NCI-H2171 (cell line): Measurements from ENCODE around the gene SAT2.

ENCODE experiments used
- DNase-seq: peaks from one replicate; lab custom pipeline; 2025; lab: John Stamatoyannopoulos, UW

The SAT2 gene

DNA sequence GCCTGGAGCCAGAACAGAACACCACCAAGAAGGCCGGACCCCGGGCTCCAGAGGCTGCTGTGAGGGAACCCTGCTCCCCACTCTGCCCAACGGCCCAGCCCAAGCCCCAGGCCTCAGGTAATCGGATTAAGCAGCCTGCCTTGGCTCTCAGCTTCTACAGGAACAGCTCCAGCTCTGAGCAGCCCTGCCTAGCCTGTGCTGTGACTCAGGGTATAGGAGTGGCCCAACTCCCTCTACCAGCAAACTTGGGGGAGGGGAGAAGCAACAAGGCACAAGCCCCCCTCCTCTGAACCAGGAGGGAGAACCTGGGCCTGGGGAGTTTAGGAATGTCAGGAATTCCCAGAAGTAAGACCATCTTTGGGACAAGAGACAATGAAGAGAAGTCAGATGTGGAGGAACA lies 36.9 kb downstream of the SAT2 start:
- no peak for DNase-seq

DNA sequence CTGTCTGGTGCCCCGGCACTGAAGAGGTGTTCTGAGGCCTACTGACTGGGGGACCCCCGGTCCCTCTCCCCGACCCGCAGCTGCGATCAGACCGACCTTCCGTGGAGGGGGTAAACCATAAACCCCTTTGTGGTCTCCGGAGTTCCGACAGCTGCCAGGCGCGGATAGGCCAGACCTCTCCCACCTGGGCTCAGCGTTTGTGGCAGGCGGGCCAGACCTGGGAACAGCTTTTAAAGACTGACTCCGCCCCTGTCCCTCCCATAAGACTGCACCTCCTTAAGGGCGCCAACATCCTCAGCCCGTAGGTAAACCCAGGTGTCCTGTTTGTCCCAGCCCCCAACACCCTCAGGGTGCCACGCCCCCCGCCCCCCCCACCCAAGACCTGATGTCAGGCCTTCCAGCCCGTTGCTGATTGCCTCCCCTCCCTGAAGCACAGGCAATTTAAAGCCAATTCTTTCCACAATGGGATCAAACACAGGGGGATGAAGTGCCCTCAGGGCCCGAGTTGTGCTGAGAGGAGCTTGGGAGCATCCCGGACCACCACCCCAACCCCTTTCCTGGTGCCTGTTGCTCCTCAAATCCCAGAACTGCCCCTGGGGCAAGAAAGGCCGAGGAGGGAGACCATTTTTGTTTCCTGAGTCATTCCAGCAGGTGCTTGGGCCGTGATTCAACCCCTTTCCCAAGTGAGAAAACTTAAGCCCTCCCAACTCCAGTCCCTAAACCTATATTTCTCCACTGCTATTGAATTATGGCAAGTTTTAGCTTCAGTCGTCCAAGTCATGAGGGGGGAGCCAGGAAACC lies 37.5 kb downstream of the SAT2 start, which contains the start of gene SOX15:
Gene SOX15 (minus strand): TSS at position 204 of the 801 bp plus-strand sequence. CDS start 418 bp downstream, outside the sequence.
- peak; percentile 17 for DNase-seq

DNA sequence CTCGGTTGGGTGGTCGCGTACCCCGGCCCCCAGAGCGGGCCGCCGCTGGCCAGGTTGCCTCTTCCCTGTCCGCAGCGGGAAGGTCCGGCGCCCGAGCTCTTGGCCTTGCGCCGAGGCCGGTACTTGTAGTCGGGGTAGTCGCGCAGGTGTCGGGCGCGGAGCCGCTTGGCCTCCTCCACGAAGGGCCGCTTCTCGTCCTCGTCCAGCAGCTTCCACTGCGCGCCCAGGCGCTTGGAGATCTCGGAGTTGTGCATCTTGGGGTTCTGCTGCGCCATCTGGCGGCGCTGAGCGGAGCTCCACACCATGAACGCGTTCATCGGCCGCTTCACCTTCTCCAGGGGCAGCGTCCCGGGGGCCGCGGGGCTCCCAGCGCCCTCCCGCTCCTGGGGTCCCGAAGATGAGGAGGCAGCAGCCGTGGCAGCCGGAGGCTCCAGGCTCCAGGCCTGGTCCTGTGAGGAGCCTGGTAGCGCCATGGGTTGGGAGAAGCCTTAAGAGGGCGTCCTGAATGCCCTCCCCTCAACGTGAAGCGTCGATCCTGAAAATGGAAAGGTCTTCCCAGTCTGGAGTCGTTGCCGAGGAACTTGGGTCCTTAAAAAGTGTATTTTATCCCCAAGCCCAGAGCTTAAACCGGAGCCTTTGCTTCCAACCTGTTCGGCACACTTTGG lies 38.3 kb downstream of the SAT2 start:
- peak; percentile 67 for DNase-seq

DNA sequence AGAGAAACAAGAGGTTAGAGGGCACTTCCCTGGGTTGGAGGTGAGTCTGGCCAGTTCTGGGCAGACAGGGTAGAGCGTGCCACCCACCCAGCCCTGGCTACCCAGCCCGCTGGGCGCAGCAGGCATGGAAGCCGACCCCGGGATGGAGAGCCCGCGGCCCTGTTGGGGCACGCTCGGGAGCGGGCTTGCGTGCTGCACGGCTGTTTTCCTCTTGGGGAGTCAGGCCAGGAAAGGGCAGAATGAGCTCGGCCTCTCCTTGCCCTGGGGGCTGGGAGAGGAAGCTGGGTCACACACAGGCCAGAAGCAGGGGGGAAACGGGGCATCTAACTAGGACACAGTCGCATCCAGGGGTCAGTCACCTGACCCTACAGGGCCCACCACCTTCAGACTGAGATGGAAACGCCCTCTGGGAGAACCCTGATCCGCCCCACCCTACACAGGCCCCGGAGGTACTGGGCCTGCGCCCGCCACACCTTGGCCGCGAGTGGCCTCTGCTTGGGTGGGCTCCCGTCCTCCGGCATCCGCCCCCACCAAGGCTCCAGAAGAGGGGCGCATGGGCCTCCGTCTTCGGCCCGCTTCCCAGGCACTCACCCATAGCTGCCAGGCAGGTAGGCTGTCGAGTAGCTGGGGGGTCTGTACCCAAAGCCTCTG lies 38.9 kb downstream of the SAT2 start:
- DNase-seq, result no peak

DNA sequence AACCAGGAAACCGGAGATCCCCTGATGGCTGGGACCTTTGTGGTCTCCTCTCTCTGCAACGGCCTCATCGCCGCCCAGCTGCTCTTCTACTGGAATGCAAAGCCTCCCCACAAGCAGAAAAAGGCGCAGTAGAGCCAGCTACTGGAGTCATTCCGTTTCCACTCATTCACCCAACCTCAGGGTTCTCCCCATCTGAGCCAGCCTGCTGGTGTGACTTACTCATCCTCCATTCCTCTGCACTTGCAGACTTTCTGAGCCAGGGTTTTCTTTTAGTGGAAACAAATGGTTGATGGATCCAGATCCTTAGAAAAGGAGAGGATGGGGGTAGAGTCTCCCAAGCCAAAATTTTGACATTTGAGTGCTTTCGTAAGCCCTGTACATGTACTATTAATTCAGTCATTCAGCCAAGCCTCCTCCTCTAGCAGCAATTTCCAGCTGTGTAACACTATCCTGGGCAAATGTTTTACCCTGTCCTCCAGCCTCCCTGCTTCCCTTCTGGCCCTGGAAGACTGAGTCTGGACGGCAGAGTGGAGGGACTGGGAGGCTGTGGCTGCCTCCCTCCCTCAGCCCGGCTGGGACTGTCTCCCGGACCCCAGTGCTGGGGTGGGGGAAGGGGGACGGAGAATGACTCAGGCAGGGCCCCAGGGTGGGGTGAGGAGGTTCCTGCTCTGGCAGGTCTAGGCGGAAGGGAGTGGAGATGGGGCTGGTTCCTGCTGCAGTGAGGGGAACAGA lies 40.0 kb downstream of the SAT2 start:
- DNase-seq, result no peak

DNA sequence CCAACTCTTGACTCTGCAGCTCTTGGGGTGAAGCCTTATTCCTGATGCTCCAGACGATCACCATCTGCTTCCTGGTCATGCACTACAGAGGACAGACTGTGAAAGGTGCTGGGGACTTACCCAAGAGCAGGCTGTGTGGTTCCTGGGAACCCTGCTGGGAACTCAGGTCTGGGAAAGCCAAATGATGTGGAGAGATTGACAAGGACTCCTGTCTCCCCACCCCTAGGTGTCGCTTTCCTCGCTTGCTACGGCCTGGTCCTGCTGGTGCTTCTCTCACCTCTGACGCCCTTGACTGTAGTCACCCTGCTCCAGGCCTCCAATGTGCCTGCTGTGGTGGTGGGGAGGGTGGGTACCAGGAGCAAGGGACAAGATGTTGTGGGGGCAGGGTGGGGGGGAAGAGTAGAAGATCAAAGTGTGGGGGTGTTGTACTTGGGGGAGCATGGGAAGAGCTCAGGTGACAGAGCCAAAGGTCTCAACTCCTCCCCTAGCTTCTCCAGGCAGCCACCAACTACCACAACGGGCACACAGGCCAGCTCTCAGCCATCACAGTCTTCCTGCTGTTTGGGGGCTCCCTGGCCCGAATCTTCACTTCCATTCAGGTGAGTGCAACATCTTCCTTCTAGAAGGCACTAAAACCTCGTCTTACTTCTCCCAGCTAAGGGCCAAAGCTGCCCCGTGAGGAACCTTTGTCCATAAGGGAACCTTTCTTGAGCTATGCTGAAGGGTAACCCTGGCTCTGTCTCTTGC lies 40.8 kb downstream of the SAT2 start:
- DNase-seq, result no peak

DNA sequence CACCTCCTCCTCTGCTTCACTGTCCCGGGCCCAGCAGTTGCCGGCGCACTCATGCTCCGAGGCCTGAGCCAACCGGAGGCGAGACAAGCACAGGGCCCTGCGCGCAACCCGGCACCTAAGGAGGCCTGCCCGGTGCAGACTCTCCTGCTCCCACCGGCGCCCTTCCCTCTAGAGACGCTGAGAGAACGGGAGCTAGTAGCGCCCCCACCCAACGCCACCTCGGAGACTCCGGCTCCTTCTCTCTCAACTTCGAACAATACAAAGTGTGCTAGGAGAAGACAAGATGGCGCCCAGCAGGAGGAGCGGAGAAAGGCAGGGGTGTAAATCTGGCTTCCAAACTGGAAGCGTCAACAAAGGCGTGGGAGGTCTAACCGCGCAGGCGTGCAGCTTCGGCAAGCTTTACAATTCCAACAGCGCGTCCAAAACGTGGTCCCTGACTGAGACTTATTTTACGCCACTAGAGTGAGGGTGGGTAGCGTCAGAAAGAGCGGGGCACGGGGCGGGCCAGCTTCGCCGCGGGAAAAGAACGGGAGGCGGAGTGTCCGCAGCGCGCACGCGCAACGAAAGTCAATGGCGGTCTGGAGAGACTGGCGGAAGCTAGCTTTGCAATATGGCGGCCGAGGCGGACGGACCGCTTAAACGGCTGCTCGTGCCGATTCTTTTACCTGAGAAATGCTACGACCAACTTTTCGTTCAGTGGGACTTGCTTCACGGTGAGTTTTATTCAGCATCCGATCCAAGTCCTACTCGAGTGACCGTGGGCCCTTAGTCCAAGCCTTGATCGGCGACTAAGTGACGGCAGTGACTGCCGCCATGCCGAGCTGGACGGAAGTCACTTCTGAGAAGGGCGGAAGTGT lies 44.1 kb downstream of the SAT2 start, which contains the start of gene MPDU1:
Gene MPDU1 (plus strand): TSS at position 600 of the 857 bp plus-strand sequence. CDS start 11 bp downstream, at position 611.
- DNase-seq, result peak; percentile 95

DNA sequence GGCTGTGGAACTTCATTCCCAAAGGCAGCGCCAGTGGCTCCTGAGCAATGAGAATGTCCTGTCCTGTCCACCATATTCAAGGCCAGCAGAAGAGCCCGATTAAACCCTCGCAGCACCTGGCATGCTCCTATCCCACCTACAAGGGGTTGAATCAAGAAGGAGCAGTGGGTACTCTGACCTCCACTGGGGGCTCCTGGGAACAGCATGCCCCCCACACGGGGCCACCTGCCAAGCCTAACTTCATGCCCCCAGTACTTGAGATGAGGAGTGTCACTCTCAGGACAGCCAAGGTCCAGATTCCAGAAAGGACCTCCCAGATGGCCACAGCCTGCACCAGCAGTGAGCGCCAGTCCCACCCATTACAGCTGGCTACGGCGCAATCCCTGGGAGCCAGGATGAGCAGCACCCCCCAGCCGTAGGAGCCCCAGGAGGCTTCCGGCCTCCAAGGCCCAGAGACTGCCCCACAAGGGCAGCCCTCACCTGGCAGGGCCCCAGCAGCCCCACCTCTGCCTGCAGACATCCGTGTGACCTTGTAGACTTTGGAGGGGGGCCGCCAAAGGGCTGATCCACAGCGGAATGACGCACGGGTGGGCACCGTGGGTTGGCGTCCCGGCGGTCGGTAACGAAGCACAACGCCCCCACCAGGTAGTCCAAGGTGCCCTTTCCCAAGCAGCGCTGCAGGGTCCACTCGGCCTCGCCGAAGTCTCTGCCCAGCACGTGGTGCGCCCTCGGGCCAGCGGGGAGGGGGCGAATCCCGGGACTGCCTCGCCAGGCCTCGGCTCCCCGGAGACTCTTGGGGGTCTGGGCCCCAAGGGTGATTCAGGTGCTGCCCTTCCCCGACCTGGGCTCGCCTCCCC lies 45.0 kb downstream of the SAT2 start:
- DNase-seq, result no peak

DNA sequence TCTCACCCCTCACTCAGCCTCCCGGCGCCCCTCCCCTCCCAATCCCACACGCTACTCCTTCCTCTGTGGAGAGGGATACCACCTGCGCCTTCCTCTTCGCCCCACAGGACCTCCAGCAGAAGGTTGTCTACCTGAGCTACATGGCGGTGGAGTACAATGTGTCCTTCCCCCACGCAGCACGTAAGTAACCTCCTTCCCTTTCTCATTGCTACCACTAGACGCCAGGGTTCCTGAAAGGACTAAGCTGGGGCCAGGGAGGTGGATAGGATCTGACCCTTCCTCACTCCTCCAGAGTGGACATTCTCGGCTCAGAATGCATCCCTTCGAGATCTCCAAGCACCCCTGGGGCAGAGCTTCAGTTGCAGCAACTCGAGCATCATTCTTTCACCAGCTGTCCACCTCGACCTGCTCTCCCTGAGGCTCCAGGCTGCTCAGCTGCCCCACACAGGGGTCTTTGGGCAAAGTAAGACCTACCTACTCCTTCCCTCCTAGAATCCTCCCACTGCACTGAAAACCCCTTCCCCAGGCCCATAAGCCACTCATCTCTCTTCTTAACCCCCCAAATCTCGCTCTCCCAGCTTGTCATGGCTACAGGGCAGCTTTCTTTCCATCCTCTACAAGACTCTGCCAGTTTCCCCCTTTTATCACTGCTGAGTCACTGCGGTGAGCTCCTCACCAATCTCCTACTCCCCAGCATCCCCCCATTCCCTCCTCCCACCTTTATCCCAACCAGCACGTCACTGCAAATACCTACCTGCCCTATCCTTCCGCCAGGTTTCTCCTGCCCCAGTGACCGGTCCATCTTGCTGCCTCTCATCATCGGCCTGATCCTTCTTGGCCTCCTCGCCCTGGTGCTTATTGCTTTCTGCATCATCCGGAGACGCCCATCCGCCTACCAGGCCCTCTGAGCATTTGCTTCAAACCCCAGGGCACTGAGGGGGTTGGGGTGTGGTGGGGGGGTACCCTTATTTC lies 46.7 kb downstream of the SAT2 start:
- no peak for DNase-seq

DNA sequence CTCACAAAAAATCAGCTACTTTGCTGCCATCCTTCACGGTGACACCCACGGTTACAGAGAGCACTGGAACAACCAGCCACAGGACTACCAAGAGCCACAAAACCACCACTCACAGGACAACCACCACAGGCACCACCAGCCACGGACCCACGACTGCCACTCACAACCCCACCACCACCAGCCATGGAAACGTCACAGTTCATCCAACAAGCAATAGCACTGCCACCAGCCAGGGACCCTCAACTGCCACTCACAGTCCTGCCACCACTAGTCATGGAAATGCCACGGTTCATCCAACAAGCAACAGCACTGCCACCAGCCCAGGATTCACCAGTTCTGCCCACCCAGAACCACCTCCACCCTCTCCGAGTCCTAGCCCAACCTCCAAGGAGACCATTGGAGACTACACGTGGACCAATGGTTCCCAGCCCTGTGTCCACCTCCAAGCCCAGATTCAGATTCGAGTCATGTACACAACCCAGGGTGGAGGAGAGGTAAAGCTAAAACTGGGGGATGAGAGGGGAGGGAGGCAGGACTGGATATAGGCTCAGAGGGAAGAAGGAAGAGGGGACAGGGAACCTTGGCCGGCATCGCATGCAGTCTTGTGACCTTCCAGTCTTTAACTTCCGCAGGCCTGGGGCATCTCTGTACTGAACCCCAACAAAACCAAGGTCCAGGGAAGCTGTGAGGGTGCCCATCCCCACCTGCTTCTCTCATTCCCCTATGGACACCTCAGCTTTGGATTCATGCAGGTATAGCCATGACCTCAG lies 47.6 kb downstream of the SAT2 start:
- DNase-seq, result no peak

DNA sequence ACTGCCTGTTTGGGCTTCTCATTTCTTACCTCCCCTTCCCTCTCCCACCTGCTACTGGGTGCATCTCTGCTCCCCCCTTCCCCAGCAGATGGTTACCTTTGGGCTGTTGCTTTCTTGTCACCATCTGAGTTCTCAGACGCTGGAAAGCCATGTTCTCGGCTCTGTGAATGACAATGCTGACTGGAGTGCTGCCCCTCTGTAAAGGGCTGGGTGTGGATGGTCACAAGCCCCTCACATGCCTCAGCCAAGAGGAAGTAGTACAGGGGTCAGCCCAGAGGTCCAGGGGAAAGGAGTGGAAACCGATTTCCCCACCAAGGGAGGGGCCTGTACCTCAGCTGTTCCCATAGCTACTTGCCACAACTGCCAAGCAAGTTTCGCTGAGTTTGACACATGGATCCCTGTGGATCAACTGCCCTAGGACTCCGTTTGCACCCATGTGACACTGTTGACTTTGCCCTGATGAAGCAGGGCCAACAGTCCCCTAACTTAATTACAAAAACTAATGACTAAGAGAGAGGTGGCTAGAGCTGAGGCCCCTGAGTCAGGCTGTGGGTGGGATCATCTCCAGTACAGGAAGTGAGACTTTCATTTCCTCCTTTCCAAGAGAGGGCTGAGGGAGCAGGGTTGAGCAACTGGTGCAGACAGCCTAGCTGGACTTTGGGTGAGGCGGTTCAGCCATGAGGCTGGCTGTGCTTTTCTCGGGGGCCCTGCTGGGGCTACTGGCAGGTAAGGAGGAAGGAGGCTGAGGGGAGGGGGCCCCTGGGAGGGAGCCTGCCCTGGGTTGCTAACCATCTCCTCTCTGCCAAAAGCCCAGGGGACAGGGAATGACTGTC lies 48.4 kb downstream of the SAT2 start, which contains the start of gene CD68:
Gene CD68 (plus strand): TSS at position 638 of the 833 bp plus-strand sequence. CDS start 40 bp downstream, at position 678.
- DNase-seq, result no peak

DNA sequence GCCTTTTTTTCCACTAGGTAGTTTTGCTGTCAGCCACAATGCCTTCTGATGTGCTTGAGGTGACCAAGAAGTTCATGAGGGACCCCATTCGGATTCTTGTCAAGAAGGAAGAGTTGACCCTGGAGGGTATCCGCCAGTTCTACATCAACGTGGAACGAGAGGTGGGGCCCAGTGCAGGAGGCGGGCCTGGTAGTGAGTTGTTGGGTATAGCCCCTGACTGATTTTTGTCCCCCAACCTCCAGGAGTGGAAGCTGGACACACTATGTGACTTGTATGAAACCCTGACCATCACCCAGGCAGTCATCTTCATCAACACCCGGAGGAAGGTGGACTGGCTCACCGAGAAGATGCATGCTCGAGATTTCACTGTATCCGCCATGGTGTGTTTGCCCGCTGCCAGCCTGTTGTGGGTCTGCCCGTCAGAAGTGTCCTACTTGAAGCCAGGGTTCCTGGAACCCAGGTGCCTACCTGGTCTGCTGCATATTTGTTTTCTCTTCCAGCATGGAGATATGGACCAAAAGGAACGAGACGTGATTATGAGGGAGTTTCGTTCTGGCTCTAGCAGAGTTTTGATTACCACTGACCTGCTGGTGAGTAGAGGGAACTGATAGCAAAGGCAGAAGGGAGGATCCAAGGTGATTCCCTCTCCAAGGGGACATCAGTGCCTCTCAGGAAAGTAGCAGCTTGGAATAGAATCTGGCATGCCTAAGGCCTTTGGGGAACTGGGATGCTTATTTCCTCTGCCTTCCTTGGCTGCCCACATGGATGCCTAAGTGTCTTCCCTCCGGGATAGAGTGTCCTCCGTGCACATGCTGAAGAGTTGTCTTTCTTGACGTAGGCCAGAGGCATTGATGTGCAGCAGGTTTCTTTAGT lies 50.1 kb downstream of the SAT2 start:
- DNase-seq, result no peak

DNA sequence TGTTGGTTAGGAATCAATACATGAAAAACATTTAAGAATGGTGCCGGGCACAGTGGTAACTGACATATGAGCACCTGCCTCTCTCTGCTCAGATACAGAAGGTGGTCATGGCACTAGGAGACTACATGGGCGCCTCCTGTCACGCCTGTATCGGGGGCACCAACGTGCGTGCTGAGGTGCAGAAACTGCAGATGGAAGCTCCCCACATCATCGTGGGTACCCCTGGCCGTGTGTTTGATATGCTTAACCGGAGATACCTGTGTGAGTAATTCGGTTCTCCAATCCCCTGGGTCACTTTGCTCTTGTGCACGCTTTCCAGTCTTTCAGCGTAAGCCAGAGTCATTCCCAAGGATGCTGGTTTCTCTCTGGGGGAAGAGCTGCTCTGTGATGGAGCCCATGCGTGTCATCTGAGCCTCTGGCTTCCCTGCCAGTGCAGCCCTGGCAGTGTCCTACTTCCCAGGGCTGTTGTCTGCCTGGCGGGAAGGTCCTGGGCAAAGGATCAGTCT lies 51.1 kb downstream of the SAT2 start:
- no peak for DNase-seq
